BLaER1 treated with 17β-estradiol and CSF1 and Interleukin-3, amounts not matched to agents 10 nM and 100 nM (cell line): ENCODE results near the gene COTL1.

Experiments
- H3K27ac ChIP-seq, 11 experiments: shearing (Covaris generic); formaldehyde crosslinking; 2 replicates each; pipeline ENCODE4 v1.8.1; 2022
- H3K27me3 ChIP-seq, 11 experiments: shearing (Covaris generic); formaldehyde crosslinking; 2 replicates each; pipeline ENCODE4 v1.8.1; 2022
- H3K36me3 ChIP-seq, 11 experiments: shearing (Covaris generic); formaldehyde crosslinking; 2 replicates each; pipeline ENCODE4 v1.8.1; 2022
- H3K4me1 ChIP-seq, 10 experiments: shearing (Covaris generic); formaldehyde crosslinking; 2 replicates each; pipeline ENCODE4 v1.8.1; 2022
- H3K4me2 ChIP-seq, 11 experiments: shearing (Covaris generic); formaldehyde crosslinking; 2 replicates each; pipeline ENCODE4 v1.8.1; 2022
- H3K4me3 ChIP-seq, 10 experiments: shearing (Covaris generic); formaldehyde crosslinking; 2 replicates each; pipeline ENCODE4 v1.8.1; 2022
- H3K9ac ChIP-seq, 11 experiments: shearing (Covaris generic); formaldehyde crosslinking; 2 replicates each; pipeline ENCODE4 v1.8.1; 2022
- H3K9me3 ChIP-seq, 11 experiments: shearing (Covaris generic); formaldehyde crosslinking; replicated peaks in 1 of 11; 2 replicates each; pipeline ENCODE4 v1.8.1; 2022
- H4K20me1 ChIP-seq, 11 experiments: shearing (Covaris generic); formaldehyde crosslinking; 2 replicates each; pipeline ENCODE4 v1.8.1; 2022
- Cebpa-rat ChIP-seq, 11 experiments: shearing (Covaris generic); IDR thresholded peaks; 2 replicates each; pipeline ENCODE4 v1.8.1; 2022

Gene COTL1

DNA sequence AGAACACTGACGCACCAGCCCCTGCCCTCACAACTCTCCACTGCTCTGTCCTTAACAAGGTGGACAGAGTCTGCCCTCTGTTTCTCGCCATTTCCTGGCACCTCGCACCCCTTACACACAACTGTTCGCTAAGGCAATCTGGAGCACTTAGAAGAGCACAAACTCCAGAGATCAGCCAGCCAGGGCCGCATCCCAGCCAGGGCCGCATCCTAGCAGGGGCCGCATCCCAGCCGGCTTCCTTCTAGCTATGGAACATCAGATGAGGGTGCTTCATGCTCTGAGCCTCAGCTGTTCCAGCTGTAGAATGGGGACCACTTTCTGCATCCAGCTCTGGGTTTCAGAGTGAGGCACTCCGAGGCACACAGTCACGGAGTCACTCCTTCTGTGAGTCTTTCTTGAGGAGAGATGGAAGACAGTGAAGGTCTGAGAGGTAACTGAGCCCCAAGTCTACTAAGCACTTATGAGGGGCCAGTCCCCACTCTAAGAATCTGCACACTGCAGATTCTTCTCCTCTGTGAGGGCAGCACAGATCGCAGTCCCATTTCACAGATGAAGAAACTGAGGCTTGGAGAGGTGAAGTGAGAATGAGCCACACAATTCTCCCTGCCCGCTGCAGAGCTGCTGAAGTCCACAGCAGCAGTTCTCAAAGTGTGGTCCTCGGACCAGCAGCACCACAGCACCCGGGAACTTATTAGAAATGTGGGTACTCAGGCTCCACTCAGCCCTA, 20.9 kb downstream of the COTL1 start:
- H4K20me1 ChIP-seq, result peaks cover 7 to 49% (median 34%) of the 10 kb centered on the region in 11 experiments; a peak in 17 of 22 replicates
- H3K27ac ChIP-seq, result peak overlapping the region; percentile 56 to 94 (median 87); a peak in 21 of 22 replicates
- H3K36me3 ChIP-seq, result peaks cover 0 to 54% (median 48%) of the 10 kb centered on the region in 11 experiments; a peak in 20 of 22 replicates
- H3K4me1 ChIP-seq, result peaks cover 62 to 83% (median 79%) of the 10 kb centered on the region in 10 experiments
- no peaks in the 10 kb centered on the region for H3K27me3 ChIP-seq
- H3K4me3 ChIP-seq, result peak overlapping the region in 2 of 10 experiments; percentile 22 to 48; a peak in 4 of 20 replicates
- peaks cover 0 to 19% (median 0%) of the 10 kb centered on the region in 11 experiments; a peak in 3 of 22 replicates for H3K9me3 ChIP-seq
- H3K9ac ChIP-seq, result peak overlapping the region; percentile 62 to 76 (median 71); a peak in 21 of 22 replicates
- no peak for TF ChIP-seq Cebpa-rat (IDR thresholded peaks at IDR 0.05)
- peak overlapping the region; percentile 75 to 92 (median 89) for H3K4me2 ChIP-seq

GRCh38 chr16:84596161-84596560, 21.7 kb downstream of the COTL1 start:
- H3K27me3 ChIP-seq, result no peaks in the 10 kb centered on the region
- peak overlapping the region in 3 of 11 experiments; percentile 71 to 74 (median 71); a peak in 5 of 22 replicates for H3K9ac ChIP-seq
- H3K9me3 ChIP-seq, result peaks cover 0 to 22% (median 0%) of the 10 kb centered on the region in 11 experiments; a peak in 3 of 22 replicates
- H3K27ac ChIP-seq, result peak overlapping the region; percentile 56 to 94 (median 87); a peak in 18 of 22 replicates
- peaks cover 0 to 61% (median 54%) of the 10 kb centered on the region in 11 experiments; a peak in 20 of 22 replicates for H3K36me3 ChIP-seq
- peaks cover 54 to 75% (median 71%) of the 10 kb centered on the region in 10 experiments for H3K4me1 ChIP-seq
- peaks cover 0 to 53% (median 37%) of the 10 kb centered on the region in 11 experiments; a peak in 17 of 22 replicates for H4K20me1 ChIP-seq
- no peak for TF ChIP-seq Cebpa-rat (IDR thresholded peaks at IDR 0.05)
- no peak overlapping the region for H3K4me3 ChIP-seq
- peak overlapping the region in 9 of 11 experiments; percentile 75 to 92 (median 89); a peak in 16 of 22 replicates for H3K4me2 ChIP-seq

DNA sequence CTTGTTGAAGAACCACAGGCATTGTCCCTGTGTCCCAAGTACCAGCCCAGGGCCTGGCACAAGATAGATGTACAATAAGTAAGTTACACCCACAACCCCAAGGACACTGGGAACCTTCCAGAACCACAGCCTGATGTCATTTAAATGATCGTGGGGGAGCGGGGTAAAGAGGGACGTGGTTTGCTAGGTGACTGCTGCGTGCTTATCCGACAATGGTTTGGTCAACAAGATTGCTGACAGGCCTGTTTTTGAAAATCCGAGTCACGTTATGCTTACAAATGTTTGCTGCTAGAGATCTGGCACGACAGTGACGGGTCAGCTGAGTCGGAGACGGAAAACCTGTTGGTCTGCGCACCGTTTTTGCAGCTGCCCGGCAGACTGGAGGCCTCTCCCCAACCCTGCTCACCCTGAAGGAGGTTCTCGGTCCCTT, 22.8 kb downstream of the COTL1 start:
- peaks cover 2 to 70% (median 64%) of the 10 kb centered on the region in 11 experiments; a peak in 21 of 22 replicates for H3K36me3 ChIP-seq
- H3K4me3 ChIP-seq, result no peak overlapping the region
- H3K9me3 ChIP-seq, result peaks cover 0 to 22% (median 0%) of the 10 kb centered on the region in 11 experiments; a peak in 4 of 22 replicates
- peak overlapping the region in 4 of 11 experiments; percentile 19 to 51 (median 24); a peak in 4 of 22 replicates for H3K9ac ChIP-seq
- peaks cover 43 to 71% (median 61%) of the 10 kb centered on the region in 10 experiments for H3K4me1 ChIP-seq
- peak overlapping the region in 10 of 11 experiments; percentile 19 to 56 (median 39); a peak in 14 of 22 replicates for H3K27ac ChIP-seq
- no peaks in the 10 kb centered on the region for H3K27me3 ChIP-seq
- peaks cover 0 to 64% (median 44%) of the 10 kb centered on the region in 11 experiments; a peak in 18 of 22 replicates for H4K20me1 ChIP-seq
- H3K4me2 ChIP-seq, result peak overlapping the region in 8 of 11 experiments; percentile 39 to 88 (median 57); a peak in 15 of 22 replicates
- no peak for TF ChIP-seq Cebpa-rat (IDR thresholded peaks at IDR 0.05)

- H3K4me2 ChIP-seq, result peak overlapping the region; percentile 17 to 88 (median 53); a peak in 20 of 22 replicates
- TF ChIP-seq Cebpa-rat (IDR thresholded peaks at IDR 0.05), result no peak
- peaks cover 39 to 71% (median 59%) of the 10 kb centered on the region in 10 experiments for H3K4me1 ChIP-seq
- H3K9me3 ChIP-seq, result peaks cover 0 to 22% (median 0%) of the 10 kb centered on the region in 11 experiments; a peak in 4 of 22 replicates
- no peaks in the 10 kb centered on the region for H3K27me3 ChIP-seq
- H4K20me1 ChIP-seq, result peaks cover 0 to 67% (median 48%) of the 10 kb centered on the region in 11 experiments; a peak in 18 of 22 replicates
- H3K27ac ChIP-seq, result peak overlapping the region in 10 of 11 experiments; percentile 15 to 56 (median 39); a peak in 14 of 22 replicates
- peaks cover 6 to 74% (median 68%) of the 10 kb centered on the region in 11 experiments; a peak in 21 of 22 replicates for H3K36me3 ChIP-seq
- no peak overlapping the region for H3K4me3 ChIP-seq
- H3K9ac ChIP-seq, result peak overlapping the region in 2 of 11 experiments; percentile 24 to 25; a peak in 3 of 22 replicates
Observed at GRCh38 chr16:84594725-84595038, 23.2 kb downstream of the COTL1 start.

DNA sequence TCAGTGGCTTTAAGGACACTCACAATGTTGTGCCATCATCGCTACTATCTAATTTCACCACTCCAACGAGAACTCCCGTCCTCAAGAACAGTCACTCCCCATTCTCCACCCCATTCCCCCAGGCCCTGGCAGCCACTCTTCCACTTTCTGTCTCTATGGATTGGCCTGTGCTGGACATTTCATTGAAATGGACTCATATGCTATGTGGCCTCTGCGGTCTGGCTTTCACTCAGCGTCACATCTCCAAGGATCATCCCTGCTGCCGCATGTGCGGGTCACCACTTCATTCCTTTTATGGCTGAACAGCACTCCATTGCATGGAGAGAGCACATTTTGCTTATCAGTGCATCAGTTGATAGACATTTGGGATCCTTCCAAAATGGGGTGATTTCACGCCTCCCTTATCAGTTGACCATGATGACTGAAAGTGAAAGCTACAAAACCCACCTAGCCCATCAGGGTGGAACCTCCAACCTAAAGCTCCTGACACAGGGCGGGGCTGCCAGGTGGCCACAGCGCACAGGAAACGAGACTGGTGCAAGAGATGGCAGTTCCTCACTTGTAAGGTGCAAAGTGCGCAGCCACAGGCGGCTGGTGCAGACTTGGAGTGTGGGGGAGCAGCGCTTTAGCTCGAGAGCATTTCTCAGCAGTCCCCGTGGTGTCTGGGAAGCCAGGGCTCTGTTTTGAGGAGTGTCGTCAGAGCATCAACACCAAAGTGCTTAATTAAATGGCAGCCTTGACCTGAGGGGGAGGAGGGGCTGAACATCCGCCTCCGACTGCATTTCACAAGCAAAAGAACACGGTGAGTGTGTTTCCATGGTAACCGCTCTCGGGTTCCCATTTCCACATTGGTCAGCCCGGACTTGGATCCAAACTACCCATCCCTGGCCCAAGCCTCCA, 23.8 kb downstream of the COTL1 start:
- H3K4me3 ChIP-seq, result no peak overlapping the region

DNA sequence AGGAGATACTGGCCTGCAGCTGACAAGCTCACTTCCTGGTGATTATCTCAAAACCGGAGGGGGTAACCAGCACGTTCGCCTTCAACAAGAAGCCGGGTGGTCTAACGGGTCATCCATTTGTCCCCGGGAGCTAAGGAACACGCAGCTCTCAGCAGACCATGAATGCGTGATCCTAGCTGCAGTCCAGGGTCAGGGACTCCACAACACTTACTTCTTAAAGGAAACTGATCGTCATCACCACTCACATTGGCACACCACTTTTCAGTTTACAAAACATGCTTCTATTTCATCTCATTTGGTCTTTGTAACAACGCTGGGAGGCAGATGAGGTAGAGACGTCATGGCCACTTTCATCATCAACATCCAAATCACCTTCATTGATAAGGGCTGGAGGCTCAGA, 25.2 kb downstream of the COTL1 start:
- no peak overlapping the region for H3K4me3 ChIP-seq
- no peak overlapping the region for H3K9ac ChIP-seq
- no peak for TF ChIP-seq Cebpa-rat (IDR thresholded peaks at IDR 0.05)
- peaks cover 16 to 94% (median 87%) of the 10 kb centered on the region in 11 experiments; a peak in 21 of 22 replicates for H3K36me3 ChIP-seq
- peaks cover 0 to 22% (median 0%) of the 10 kb centered on the region in 11 experiments; a peak in 4 of 22 replicates for H3K9me3 ChIP-seq
- no peak overlapping the region for H3K4me2 ChIP-seq
- H3K27me3 ChIP-seq, result no peaks in the 10 kb centered on the region
- H4K20me1 ChIP-seq, result peaks cover 0 to 87% (median 68%) of the 10 kb centered on the region in 11 experiments; a peak in 18 of 22 replicates
- H3K4me1 ChIP-seq, result peaks cover 24 to 72% (median 43%) of the 10 kb centered on the region in 10 experiments
- no peak overlapping the region for H3K27ac ChIP-seq

More for the DNA sequence above, 23.8 kb downstream of the COTL1 start:
- peaks cover 12 to 80% (median 74%) of the 10 kb centered on the region in 11 experiments; a peak in 21 of 22 replicates for H3K36me3 ChIP-seq
- peaks cover 33 to 70% (median 53%) of the 10 kb centered on the region in 10 experiments for H3K4me1 ChIP-seq
- no peaks in the 10 kb centered on the region for H3K27me3 ChIP-seq
- peaks cover 0 to 74% (median 54%) of the 10 kb centered on the region in 11 experiments; a peak in 18 of 22 replicates for H4K20me1 ChIP-seq
- H3K9ac ChIP-seq, result peak overlapping the region in 2 of 11 experiments; percentile 24 to 25; a peak in 2 of 22 replicates
- peak overlapping the region; percentile 17 to 88 (median 53); a peak in 21 of 22 replicates for H3K4me2 ChIP-seq
- H3K27ac ChIP-seq, result peak overlapping the region in 8 of 11 experiments; percentile 15 to 56 (median 42); a peak in 10 of 22 replicates
- no peak for TF ChIP-seq Cebpa-rat (IDR thresholded peaks at IDR 0.05)
- peaks cover 0 to 22% (median 0%) of the 10 kb centered on the region in 11 experiments; a peak in 4 of 22 replicates for H3K9me3 ChIP-seq

- TF ChIP-seq Cebpa-rat (IDR thresholded peaks at IDR 0.05), result no peak
- H3K27ac ChIP-seq, result no peak overlapping the region
- H3K4me2 ChIP-seq, result no peak overlapping the region
- H3K27me3 ChIP-seq, result no peaks in the 10 kb centered on the region
- peaks cover 12 to 72% (median 38%) of the 10 kb centered on the region in 10 experiments for H3K4me1 ChIP-seq
- H3K36me3 ChIP-seq, result peaks cover 16 to 98% (median 94%) of the 10 kb centered on the region in 11 experiments; a peak in 21 of 22 replicates
- H4K20me1 ChIP-seq, result peaks cover 0 to 98% (median 89%) of the 10 kb centered on the region in 11 experiments; a peak in 19 of 22 replicates
- H3K9me3 ChIP-seq, result peaks cover 0 to 22% (median 0%) of the 10 kb centered on the region in 11 experiments; a peak in 4 of 22 replicates
- H3K4me3 ChIP-seq, result no peak overlapping the region
- H3K9ac ChIP-seq, result no peak overlapping the region
Observed at GRCh38 chr16:84589975-84590719, 27.7 kb downstream of the COTL1 start.
